Lower leg skin (tissue), 4 donors: ENCODE data around the gene GPRIN1. TPM values are rescaled to one million over a fixed set of nuclear protein-coding genes. Genes with fewer than 3 reads are reported as not detected.

Source experiments
- DNase-seq, 2 donors: peaks; one replicate each; pipeline ENCODE4 v3.0.0-alpha.2; 2019; ENCODE audit warnings: low spot score in 2 of 2
- H3K4me3 ChIP-seq: fragments of 200-600 bp; sonication (generic); 2 replicates; pipeline ENCODE4 v1.5.1; 2017; ENCODE audit warnings: mild to moderate bottlenecking, low read depth; ENCODE audit not compliant: poor library complexity, severe bottlenecking
- CTCF ChIP-seq, 3 donors: fragments of 450-650 bp; IDR thresholded peaks; one replicate each; pipeline ENCODE4 v1.5.1; 2016; ENCODE audit warnings: antibody characterized with exemption in 3 of 3, mild to moderate bottlenecking in 3 of 3, moderate library complexity in 2 of 3
- POLR2A ChIP-seq, 2 donors: fragments of 450-650 bp; IDR thresholded peaks; one replicate each; pipeline ENCODE4 v1.6.1; 2016 to 2017; ENCODE audit warnings: antibody characterized with exemption in 2 of 2, mild to moderate bottlenecking in 1 of 2, moderate library complexity in 1 of 2
- WGBS, 2 donors: methylation state at CpG; one replicate each; pipeline ENCODE4 v1.1.5; 2018; 5-methylcytosine and 5-hydroxymethylcytosine counted together
- intact Hi-C: fragments of 100-400 bp; cut with DNase I; formaldehyde crosslinking; loops from one replicate; pipeline ENCODE4 v1.15.0; 2023; ENCODE audit warnings: low total_unique reads
- total RNA-seq, 4 donors: library from RNA; depleted of rRNA; stranded (reverse); fragments of >200 nt; gene quantifications; one replicate each; pipeline ENCODE4 v1.1.0, GENCODE V29; 2016

The GPRIN1 gene
- 1 to 10 TPM in 3 of 4 donors, under 1 TPM in 1; 0.72 to 1.7 (median 1.5) TPM for total RNA-seq

- TF ChIP-seq POLR2A (IDR thresholded peaks at IDR 0.05) (no peak), CTCF (IDR thresholded peaks at IDR 0.05) (no peak)
- intact Hi-C loops, result no loop called here
- no peak for DNase-seq
- H3K4me3 ChIP-seq, result peak within 1 kb of the TSS; percentile 33
- WGBS, 2 donors, result 0% methylated on average over 2 of the region's 101 CpGs; no CpG with 5 or more reads in 1 of the 2 donors
Measured at GRCh38 chr5:176609724-176610434, at the start of gene GPRIN1. GPRIN1 (minus strand) TSS chr5:176610156; CDS start chr5:176599834, 10,322 bp downstream.

GRCh38 chr5:176659512-176659839 lies 49.5 kb upstream of the GPRIN1 start:
- TF ChIP-seq POLR2A (IDR thresholded peaks at IDR 0.05), result no peak
- no peak for TF ChIP-seq CTCF (IDR thresholded peaks at IDR 0.05)
- intact Hi-C loops, result no loop called here
- no peak overlapping the region for H3K4me3 ChIP-seq
- DNase-seq, result no peak
- 74 to 79% methylated on average over 7 of the region's 7 CpGs for WGBS, 2 donors

GRCh38 chr5:176658817-176659511 lies 49.0 kb upstream of the GPRIN1 start:
- 66 to 70% methylated on average over 11 of the region's 11 CpGs for WGBS, 2 donors
- no peak overlapping the region for H3K4me3 ChIP-seq
- DNase-seq, result no peak

GRCh38 chr5:176658007-176658599 lies 48.1 kb upstream of the GPRIN1 start:
- DNase-seq, result peak; percentile 55 to 92
- intact Hi-C loops, result no loop called here

More at GRCh38 chr5:176658817-176659511, 49.0 kb upstream of the GPRIN1 start:
- TF ChIP-seq CTCF (IDR thresholded peaks at IDR 0.05) (no peak), POLR2A (IDR thresholded peaks at IDR 0.05) (no peak)
- intact Hi-C loops, result no loop called here

GRCh38 chr5:176656467-176656990 lies 46.6 kb upstream of the GPRIN1 start:
- no peak overlapping the region for H3K4me3 ChIP-seq
- intact Hi-C loops, result no loop called here
- 88 to 91% methylated on average over 5 to 13 of the region's 13 CpGs for WGBS, 2 donors

More at GRCh38 chr5:176658007-176658599, 48.1 kb upstream of the GPRIN1 start:
- TF ChIP-seq POLR2A (IDR thresholded peaks at IDR 0.05) (no peak), CTCF (IDR thresholded peaks at IDR 0.05) (no peak)
- no peak overlapping the region for H3K4me3 ChIP-seq
- 38 to 45% methylated on average over 14 of the region's 14 CpGs for WGBS, 2 donors

More at GRCh38 chr5:176656467-176656990, 46.6 kb upstream of the GPRIN1 start:
- no peak for TF ChIP-seq CTCF (IDR thresholded peaks at IDR 0.05)
- TF ChIP-seq POLR2A (IDR thresholded peaks at IDR 0.05), result no peak
- no peak for DNase-seq
